ENCODE measurements around the gene CYP4V2. TPM values are rescaled to one million over a fixed set of nuclear protein-coding genes. Genes with fewer than 3 reads are reported as not detected.

CYP4V2 gene
- polyA plus RNA-seq, 4 donors, result 19.5 to 49.9 (median 25.8) TPM

DNA sequence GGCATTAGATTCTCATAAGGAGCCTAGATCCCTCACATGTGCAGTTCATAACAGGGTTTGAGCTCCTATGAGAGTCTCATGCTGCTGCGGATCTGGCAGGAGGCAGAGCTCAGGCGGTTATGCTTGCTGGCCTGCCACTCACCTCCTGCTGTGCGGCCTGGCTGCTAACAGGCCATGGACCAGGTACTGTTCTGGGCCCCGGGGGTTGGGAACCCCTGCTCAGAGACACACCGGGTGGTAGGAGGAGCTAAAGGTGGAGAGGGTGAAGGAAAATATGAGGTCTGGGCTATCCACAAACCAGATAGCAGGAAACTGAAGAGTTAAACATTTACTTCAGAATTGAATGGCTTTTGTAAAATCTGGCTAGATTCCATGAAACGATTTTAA lies 68.7 kb downstream of the CYP4V2 start:
- Histone ChIP-seq H3K36me3 (ENCODE audit: control insufficient read depth in 3 of 3, insufficient read depth in 2 of 3, low read depth in 1 of 3, low read length in 3 of 3) (no peaks in the 10 kb centered on the region), H3K4me3 (ENCODE audit: low read depth in 1 of 3, low read length in 3 of 3) (no peak overlapping the region), H3K27ac (ENCODE audit: low read depth in 1 of 3, low read length in 2 of 3) (peak overlapping the region; percentile 5 to 92 (median 71)), H3K4me1 (ENCODE audit: control insufficient read depth in 3 of 3, insufficient read depth in 2 of 3, low read depth in 1 of 3, low read length in 2 of 3) (peaks cover 0 to 18% (median 3%) of the 10 kb centered on the region in 3 donors), H3K27me3 (ENCODE audit: control insufficient read depth in 3 of 3, insufficient read depth in 3 of 3, low read length in 3 of 3) (no peaks in the 10 kb centered on the region), H3K9me3 (ENCODE audit: control insufficient read depth in 2 of 2, insufficient read depth in 1 of 2, low read depth in 1 of 2, low read length in 1 of 2) (peaks cover 0 to 2% of the 10 kb centered on the region in 2 donors)
- 49 to 66% (median 50%) methylated on average over 6 of the region's 6 CpGs for WGBS, 3 donors
- FAIRE-seq, result no peak
- peak; percentile 37 to 63 for DNase-seq

Other genes starting within 250 kb of the CYP4V2 start
- 1 to 10 TPM; 2.7 to 5.4 (median 3.5) TPM for gene TLR3, start 122.4 kb upstream of the CYP4V2 start, polyA plus RNA-seq
- 10 to 100 TPM in 2 of 4 donors, 1 to 10 TPM in 2; 6.8 to 12.9 (median 9.5) TPM for gene FAM149A, start 86.9 kb upstream of the CYP4V2 start, polyA plus RNA-seq
- gene KLKB1, start 35.9 kb downstream of the CYP4V2 start, polyA plus RNA-seq, result 10 to 100 TPM in 2 of 4 donors, 1 to 10 TPM in 2; 1.2 to 25.0 (median 9.7) TPM
- gene F11, start 74.6 kb downstream of the CYP4V2 start, polyA plus RNA-seq, result 10 to 100 TPM in 2 of 4 donors, 1 to 10 TPM in 1, under 1 TPM in 1; 0.53 to 25.1 (median 11.8) TPM

Measured in small intestine (tissue), 7 donors.